ENCODE results near the gene NHLRC4. TPM values are rescaled to one million over a fixed set of nuclear protein-coding genes. Genes with fewer than 3 reads are reported as not detected.

Gene NHLRC4
- total and polyA plus RNA-seq, 2 of the 13 experiments (the other 11 are each of a cell fraction or from before 2014, with no cell fraction given) = 0.40 to 0.59 TPM

GRCh38 chr16:544517-544916 is 22.3 kb upstream of the NHLRC4 start:
- Histone ChIP-seq H3K36me3 (replicated peaks in 1 of 2; ENCODE audit: control insufficient read depth in 1 of 2, insufficient read depth in 2 of 2, low read length in 2 of 2) (peaks cover 6 to 8% of the 10 kb centered on the region in 2 experiments; a peak in 2 of 5 replicates), H3K9me3 (ENCODE audit: low read length) (no peaks in the 10 kb centered on the region), H3K27ac (ENCODE audit: extremely low read length, insufficient read depth, low read length) (peak overlapping the region; percentile 85), H3K27me3 (ENCODE audit: control insufficient read depth in 1 of 2, insufficient read depth in 2 of 2, low read length in 2 of 2) (no peaks in the 10 kb centered on the region), H3K9ac (ENCODE audit: insufficient read depth, low read depth, low read length) (no peak overlapping the region), H2AFZ (ENCODE audit: low read length) (no peak overlapping the region), H3K79me2 (ENCODE audit: insufficient read depth, low read length) (peaks cover 29% of the 10 kb centered on the region), H3K4me1 (ENCODE audit: insufficient read depth, low read length) (peaks cover 21% of the 10 kb centered on the region), H3K4me3 (replicated peaks in 1 of 3; ENCODE audit: insufficient read depth in 1 of 3, low read depth in 2 of 3, low read length in 3 of 3) (no peak overlapping the region), H3K4me2 (ENCODE audit: low read depth, low read length) (no peak overlapping the region), H4K20me1 (ENCODE audit: insufficient read depth, low read length) (no peaks in the 10 kb centered on the region)
- ATAC-seq = no peak
- in situ Hi-C loops (cut with HindIII; ENCODE audit: extremely low pct_ligation_motif_present, low pct_unique_long_range_greater_than_20kb) (no loop called here), intact Hi-C loops (cut with micrococcal nuclease; ENCODE audit: unreplicated experiment) (no loop called here)
- DNase-seq (ENCODE audit: low spot score) = no peak
- POLR2A ChIA-PET = interaction anchor here (1.2 to 2.6 kb wide), 3 partner anchors 10 to 42 kb away, joined by 3 to 17 read pairs (median 4); no protein-coding TSS in a partner anchor
- BruUV-seq (replicated peaks) = no TSS peak
- CTCF ChIA-PET (ENCODE audit: low intra/inter-chr PET ratio, low total read pairs) = no interaction called here
- TF ChIP-seq PRPF4 (IDR thresholded peaks at IDR 0.05; ENCODE audit: low read depth, low read length, poor library complexity, severe bottlenecking) (peak; percentile 13), ZFP1 (CRISPR knock-in tag; IDR thresholded peaks at IDR 0.05) (no peak)
- whole genome bisulfite sequencing (ENCODE audit: low lambda C conversion rate) = 99% methylated on average over 45 of the region's 46 CpGs
- no peak for FAIRE-seq

- WGBS (ENCODE audit: low lambda C conversion rate) = 93% methylated on average over 31 of the region's 60 CpGs
- DNase-seq (ENCODE audit: low spot score) (no peak), FAIRE-seq (no peak), ATAC-seq (peak; percentile 3; the same call in 1 of the 3 replicates)
- Histone ChIP-seq H3K79me2 (ENCODE audit: insufficient read depth, low read length) (peaks cover 23% of the 10 kb centered on the region), H3K36me3 (replicated peaks in 1 of 2; ENCODE audit: control insufficient read depth in 1 of 2, insufficient read depth in 2 of 2, low read length in 2 of 2) (peaks cover 5 to 8% of the 10 kb centered on the region in 2 experiments; a peak in 2 of 5 replicates), H2AFZ (ENCODE audit: low read length) (no peak overlapping the region), H3K27ac (ENCODE audit: extremely low read length, insufficient read depth, low read length) (no peak overlapping the region), H3K27me3 (ENCODE audit: control insufficient read depth in 1 of 2, insufficient read depth in 2 of 2, low read length in 2 of 2) (no peaks in the 10 kb centered on the region), H3K4me1 (ENCODE audit: insufficient read depth, low read length) (peaks cover 21% of the 10 kb centered on the region), H3K9ac (ENCODE audit: insufficient read depth, low read depth, low read length) (no peak overlapping the region), H3K4me2 (ENCODE audit: low read depth, low read length) (no peak overlapping the region), H4K20me1 (ENCODE audit: insufficient read depth, low read length) (no peaks in the 10 kb centered on the region), H3K4me3 (replicated peaks in 1 of 3; ENCODE audit: insufficient read depth in 1 of 3, low read depth in 2 of 3, low read length in 3 of 3) (no peak overlapping the region), H3K9me3 (ENCODE audit: low read length) (no peaks in the 10 kb centered on the region)
- ChIA-PET CTCF (ENCODE audit: low intra/inter-chr PET ratio, low total read pairs) (interaction anchor here (1.1 kb wide), 1 partner anchor 64 kb away, joined by 3 read pairs; no protein-coding TSS in a partner anchor), POLR2A (interaction anchor here (1.5 kb wide), 1 partner anchor 13 kb away, joined by 5 read pairs; no protein-coding TSS in a partner anchor)
- in situ Hi-C loops (cut with HindIII; ENCODE audit: extremely low pct_ligation_motif_present, low pct_unique_long_range_greater_than_20kb) = no loop called here
- BruUV-seq (replicated peaks) = no TSS peak
- intact Hi-C loops (cut with micrococcal nuclease; ENCODE audit: unreplicated experiment) = no loop called here
- no peak for TF ChIP-seq ZNF512B (CRISPR knock-in tag; IDR thresholded peaks at IDR 0.05; ENCODE audit: borderline replicate concordance)
- no peak for TF ChIP-seq DNMT1 (CRISPR knock-in tag; IDR thresholded peaks at IDR 0.05)
- no peak for TF ChIP-seq SAFB2 (CRISPR knock-in tag; IDR thresholded peaks at IDR 0.05; ENCODE audit: borderline replicate concordance, low read depth)
- TF ChIP-seq NFE2L1 (CRISPR knock-in tag; IDR thresholded peaks at IDR 0.05; ENCODE audit: borderline replicate concordance) = no peak
- no peak for TF ChIP-seq MED1 (CRISPR knock-in tag; IDR thresholded peaks at IDR 0.05)
- TF ChIP-seq HOXA3 (CRISPR knock-in tag; IDR thresholded peaks at IDR 0.05) = 0 out of 2 replicates have a peak, but pooled peaks have one; percentile 33
- TF ChIP-seq MEIS1 (CRISPR knock-in tag; IDR thresholded peaks at IDR 0.05; ENCODE audit: borderline replicate concordance) = no peak
- peak; percentile 10 for TF ChIP-seq HNRNPK (IDR thresholded peaks at IDR 0.05; ENCODE audit: low read depth, low read length, poor library complexity, severe bottlenecking)
- TF ChIP-seq AGO2 (optimal IDR thresholded peaks at IDR 0.05; ENCODE audit: low read depth, low read length) = peak; percentile 36
- peak; percentile 66 for TF ChIP-seq CTCF (CRISPR knock-in tag; IDR thresholded peaks at IDR 0.05)
Measured at GRCh38 chr16:546909-547770, 19.7 kb upstream of the NHLRC4 start.
